Raji (cell line): ENCODE data around the gene MTSS2.

Source experiments
- POLR2A ChIP-seq: IDR thresholded peaks from 2 replicates; pipeline ENCODE4 v1.6.1; 2011; ENCODE audit warnings: low read depth, low read length, control low read depth; ENCODE audit not compliant: insufficient read depth

MTSS2 gene

DNA sequence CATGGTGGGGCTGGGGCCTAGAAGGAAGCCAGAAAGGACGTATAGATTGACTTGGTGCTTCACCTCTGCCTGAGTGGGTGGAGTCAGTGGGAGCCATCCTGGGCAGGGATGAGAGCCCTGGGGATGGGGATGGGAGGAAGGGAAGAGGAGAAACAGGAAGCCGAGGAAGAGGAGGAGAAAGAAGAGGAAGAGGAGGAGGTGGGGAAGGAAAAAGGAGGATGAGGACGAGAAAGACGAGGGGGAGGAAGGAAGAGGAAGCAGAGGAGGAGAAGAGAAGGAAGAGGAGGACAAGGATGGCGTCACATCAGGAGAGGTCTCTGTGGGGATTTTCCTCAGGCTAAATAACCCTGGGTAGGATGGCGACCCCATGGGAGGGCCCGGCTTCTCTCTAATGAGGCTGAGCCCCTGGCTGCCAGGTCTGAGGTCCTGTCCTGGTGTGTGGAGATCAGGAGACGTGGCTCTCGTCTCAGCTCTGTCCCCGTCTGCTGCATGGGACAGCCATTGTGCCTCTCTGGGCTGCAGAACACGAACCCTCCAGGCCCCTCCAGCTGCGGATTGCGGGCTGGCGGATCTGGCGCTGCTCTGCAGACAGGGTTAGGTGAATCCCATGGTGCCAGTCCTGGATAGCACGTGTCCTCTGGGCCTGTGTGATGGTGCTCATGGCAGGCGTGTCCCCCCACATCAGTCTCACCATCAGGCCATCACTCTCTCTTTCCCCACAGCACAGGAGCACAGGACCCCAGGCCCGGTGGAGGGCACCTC lies 35.5 kb upstream of the MTSS2 start:
- no peak for TF ChIP-seq POLR2A

DNA sequence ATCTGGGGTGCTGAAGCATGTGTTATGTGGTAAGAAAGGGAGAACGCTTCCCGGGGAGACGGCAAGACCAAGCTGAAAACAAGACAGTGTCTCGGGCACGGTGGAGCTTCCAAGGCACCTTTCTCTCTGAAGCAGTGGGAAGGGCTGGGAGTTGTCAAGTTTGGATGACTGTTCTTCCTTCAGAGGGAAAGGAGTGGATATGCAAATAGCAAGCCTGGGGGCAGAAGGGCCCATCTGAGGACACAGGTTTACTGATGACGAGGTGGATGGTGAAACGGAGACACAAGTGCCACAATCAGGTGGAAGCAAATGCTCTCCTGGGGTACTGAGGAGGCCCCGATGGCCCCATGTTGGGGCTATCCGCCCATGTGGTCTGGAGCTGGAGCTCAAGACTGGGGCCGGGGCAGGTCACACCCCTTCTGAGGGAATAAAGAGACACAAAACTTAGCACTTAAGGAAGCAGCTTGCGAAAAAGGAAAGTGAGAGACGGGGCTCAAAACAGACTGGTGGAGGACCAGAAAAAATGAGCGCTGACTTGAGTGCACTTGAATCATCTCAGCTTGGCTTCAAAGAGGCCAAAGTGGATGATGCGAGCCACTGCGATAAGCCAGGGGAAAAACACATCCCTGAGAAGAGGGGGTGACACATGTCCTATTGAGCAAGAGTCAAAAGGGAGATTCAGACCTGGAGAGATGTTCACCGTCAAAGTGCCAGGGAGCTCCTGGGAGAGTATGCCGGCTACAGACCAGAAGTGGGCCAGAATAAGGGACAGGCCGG lies 34.8 kb upstream of the MTSS2 start:
- TF ChIP-seq POLR2A: no peak

- no peak for TF ChIP-seq POLR2A
Measured at GRCh38 chr16:70717065-70717464, 31.2 kb upstream of the MTSS2 start.

- TF ChIP-seq POLR2A: no peak
Measured at GRCh38 chr16:70715860-70716357, 30.1 kb upstream of the MTSS2 start.

GRCh38 chr16:70715055-70715858 lies 29.4 kb upstream of the MTSS2 start:
- TF ChIP-seq POLR2A: no peak

GRCh38 chr16:70714581-70715054 lies 28.8 kb upstream of the MTSS2 start:
- TF ChIP-seq POLR2A: no peak

GRCh38 chr16:70713824-70714223 lies 28.0 kb upstream of the MTSS2 start:
- TF ChIP-seq POLR2A: no peak

DNA sequence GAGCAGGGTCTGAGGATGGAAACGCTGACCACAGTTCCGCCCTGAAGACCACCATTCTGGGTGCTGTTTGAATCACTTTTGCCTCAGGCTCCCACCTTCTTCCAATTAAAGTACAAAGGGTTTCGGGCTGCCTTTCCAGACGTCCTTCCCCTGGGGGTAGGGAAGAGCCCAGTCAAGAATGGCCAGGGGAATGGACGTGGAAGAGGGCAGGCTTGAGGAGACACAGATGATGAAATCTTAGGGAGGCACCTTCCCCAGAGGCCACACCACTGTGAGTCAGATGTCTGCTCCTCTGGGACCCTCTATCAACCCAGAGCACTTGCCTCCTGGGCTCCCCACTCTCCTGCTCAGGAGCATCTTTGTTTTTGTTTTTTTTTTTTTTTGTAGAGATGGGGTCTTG lies 27.5 kb upstream of the MTSS2 start:
- no peak for TF ChIP-seq POLR2A

GRCh38 chr16:70712942-70713341 lies 27.1 kb upstream of the MTSS2 start:
- TF ChIP-seq POLR2A: no peak

DNA sequence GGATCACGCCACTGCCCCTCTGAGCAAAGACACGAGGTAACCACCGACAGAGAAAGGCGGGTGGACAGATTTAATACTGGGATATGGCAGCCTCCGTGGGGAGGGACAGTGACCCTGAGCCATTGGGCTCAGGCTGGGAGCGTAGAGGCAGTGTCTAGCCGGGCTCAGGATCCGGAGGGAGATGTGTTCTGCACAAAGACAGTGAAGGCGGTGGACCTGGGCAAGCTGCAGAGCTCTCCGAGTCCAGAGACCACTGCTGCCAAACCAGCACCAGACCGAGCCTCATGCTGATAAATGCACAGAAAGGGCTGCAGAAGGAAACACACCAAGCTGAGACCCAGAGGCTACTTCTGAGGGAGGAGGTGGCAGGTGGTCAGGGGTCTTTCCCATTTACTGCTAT lies 26.5 kb upstream of the MTSS2 start:
- no peak for TF ChIP-seq POLR2A

- no peak for TF ChIP-seq POLR2A
Measured at GRCh38 chr16:70711211-70712031, 25.6 kb upstream of the MTSS2 start.

GRCh38 chr16:70710422-70711210 lies 24.8 kb upstream of the MTSS2 start:
- TF ChIP-seq POLR2A: no peak

GRCh38 chr16:70709942-70710341 lies 24.1 kb upstream of the MTSS2 start:
- TF ChIP-seq POLR2A: no peak

- no peak for TF ChIP-seq POLR2A
Measured at GRCh38 chr16:70709457-70709856, 23.6 kb upstream of the MTSS2 start.
